WI38 (cell line): ENCODE results near the gene SPIB.

ENCODE experiments used
- H3K4me3 ChIP-seq: 2 replicates; pipeline ENCODE4 v1.5.1; 2011; ENCODE audit warnings: low read depth, mild to moderate bottlenecking, control low read depth, low read length
- TF ChIP-seq, protein P1 (sequence below): IDR thresholded peaks from 2 replicates; pipeline ENCODE4 v1.5.1; 2012; ENCODE audit warnings: low read depth, mild to moderate bottlenecking, control low read depth, low read length

SPIB gene

DNA sequence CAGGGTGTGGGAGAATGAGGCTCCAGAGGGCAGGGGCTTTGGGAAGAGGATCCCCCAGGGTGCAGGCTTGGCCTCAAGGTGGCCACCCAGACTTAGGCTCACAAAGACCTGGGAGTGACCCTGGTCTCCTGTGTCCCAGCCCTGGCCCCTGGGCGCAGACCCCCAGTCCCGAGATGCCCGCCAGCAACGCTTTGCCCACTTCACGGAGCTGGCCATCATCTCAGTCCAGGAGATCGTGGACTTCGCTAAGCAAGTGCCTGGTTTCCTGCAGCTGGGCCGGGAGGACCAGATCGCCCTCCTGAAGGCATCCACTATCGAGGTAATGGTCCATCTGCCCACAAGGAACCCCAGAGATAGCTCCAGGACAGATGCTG lies 39.9 kb upstream of the SPIB start:
- no peak overlapping the region for H3K4me3 ChIP-seq
- TF ChIP-seq, protein P1, sequence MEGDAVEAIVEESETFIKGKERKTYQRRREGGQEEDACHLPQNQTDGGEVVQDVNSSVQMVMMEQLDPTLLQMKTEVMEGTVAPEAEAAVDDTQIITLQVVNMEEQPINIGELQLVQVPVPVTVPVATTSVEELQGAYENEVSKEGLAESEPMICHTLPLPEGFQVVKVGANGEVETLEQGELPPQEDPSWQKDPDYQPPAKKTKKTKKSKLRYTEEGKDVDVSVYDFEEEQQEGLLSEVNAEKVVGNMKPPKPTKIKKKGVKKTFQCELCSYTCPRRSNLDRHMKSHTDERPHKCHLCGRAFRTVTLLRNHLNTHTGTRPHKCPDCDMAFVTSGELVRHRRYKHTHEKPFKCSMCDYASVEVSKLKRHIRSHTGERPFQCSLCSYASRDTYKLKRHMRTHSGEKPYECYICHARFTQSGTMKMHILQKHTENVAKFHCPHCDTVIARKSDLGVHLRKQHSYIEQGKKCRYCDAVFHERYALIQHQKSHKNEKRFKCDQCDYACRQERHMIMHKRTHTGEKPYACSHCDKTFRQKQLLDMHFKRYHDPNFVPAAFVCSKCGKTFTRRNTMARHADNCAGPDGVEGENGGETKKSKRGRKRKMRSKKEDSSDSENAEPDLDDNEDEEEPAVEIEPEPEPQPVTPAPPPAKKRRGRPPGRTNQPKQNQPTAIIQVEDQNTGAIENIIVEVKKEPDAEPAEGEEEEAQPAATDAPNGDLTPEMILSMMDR, result no peak

DNA sequence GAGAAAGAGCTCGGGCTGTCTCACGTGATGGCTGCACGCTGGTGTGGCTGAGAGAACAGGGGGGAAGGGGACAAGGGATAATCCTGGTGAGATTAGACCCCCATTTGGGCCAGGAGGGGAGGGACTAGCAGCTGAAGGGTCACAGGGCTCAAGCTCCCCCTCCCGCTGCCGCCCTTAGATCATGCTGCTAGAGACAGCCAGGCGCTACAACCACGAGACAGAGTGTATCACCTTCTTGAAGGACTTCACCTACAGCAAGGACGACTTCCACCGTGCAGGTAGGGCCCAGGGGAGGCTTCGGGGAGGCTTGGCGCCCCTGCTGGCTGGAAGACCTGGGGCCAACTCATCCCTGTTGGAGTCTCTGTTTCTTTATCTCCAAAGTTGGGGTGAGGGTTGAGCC lies 39.1 kb upstream of the SPIB start:
- TF ChIP-seq, protein P1, result no peak
- no peak overlapping the region for H3K4me3 ChIP-seq

DNA sequence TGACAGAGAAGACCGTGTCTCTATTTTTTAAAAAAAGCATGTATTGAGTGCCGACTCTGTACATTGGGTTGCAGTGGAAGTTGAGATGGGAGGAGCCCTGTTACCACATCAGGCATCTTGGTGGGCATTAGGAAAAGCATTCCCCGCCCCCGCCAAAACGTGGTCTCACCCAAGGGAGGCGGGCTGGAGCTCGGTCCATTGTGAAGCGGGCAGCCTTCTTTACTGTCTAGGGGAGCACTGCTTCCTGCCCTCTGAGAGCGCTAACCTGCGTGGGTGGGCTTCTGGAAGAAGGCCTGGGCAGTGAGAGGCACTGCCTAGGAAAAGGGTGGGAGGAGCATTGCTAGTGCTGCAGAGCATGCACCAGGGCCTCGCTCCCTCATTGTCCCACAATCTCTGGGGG lies 38.6 kb upstream of the SPIB start:
- H3K4me3 ChIP-seq, result no peak overlapping the region
- TF ChIP-seq, protein P1, result no peak

DNA sequence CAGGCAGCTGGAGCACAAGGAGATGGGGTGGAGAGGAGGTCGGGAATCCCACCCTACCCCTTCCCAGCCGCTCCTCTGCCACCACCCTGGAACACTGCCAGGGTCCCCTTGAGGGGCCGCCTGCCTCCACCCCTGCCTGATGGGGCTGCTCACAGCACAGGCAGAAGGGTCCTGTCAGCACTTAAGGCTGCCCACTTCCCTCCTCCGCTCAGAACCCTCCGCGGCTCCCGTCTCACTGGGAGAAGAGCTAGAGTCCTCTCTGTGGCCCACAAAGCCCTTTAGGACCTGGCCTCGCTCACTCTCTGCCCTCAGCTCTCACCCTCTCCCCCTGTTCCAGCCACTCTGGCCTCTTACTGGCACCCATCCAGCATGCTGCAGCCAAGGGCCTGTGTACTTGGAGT lies 38.0 kb upstream of the SPIB start:
- TF ChIP-seq, protein P1, result no peak
- no peak overlapping the region for H3K4me3 ChIP-seq

DNA sequence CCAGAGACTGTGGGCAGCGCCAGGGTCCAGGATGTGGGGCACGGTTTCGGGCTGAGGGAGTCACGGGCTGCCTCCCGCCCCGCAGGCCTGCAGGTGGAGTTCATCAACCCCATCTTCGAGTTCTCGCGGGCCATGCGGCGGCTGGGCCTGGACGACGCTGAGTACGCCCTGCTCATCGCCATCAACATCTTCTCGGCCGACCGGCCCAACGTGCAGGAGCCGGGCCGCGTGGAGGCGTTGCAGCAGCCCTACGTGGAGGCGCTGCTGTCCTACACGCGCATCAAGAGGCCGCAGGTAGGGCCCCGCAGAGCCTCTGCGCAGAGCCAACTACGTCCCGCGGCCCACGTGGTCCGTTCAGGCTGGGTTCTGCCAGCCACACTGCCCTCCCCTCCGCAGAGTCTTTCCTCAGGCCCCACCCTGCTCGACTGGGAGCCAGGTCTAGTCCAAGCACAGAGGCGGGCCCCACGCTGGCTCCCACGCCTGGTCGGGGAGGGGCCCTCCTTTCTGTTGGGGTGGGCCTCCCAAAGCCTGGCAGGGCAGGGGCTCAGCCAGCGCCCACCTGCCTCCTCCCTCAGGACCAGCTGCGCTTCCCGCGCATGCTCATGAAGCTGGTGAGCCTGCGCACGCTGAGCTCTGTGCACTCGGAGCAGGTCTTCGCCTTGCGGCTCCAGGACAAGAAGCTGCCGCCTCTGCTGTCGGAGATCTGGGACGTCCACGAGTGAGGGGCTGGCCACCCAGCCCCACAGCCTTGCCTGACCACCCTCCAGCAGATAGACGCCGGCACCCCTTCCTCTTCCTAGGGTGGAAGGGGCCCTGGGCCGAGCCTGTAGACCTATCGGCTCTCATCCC lies 36.6 kb upstream of the SPIB start:
- TF ChIP-seq, protein P1, result no peak
- no peak overlapping the region for H3K4me3 ChIP-seq

DNA sequence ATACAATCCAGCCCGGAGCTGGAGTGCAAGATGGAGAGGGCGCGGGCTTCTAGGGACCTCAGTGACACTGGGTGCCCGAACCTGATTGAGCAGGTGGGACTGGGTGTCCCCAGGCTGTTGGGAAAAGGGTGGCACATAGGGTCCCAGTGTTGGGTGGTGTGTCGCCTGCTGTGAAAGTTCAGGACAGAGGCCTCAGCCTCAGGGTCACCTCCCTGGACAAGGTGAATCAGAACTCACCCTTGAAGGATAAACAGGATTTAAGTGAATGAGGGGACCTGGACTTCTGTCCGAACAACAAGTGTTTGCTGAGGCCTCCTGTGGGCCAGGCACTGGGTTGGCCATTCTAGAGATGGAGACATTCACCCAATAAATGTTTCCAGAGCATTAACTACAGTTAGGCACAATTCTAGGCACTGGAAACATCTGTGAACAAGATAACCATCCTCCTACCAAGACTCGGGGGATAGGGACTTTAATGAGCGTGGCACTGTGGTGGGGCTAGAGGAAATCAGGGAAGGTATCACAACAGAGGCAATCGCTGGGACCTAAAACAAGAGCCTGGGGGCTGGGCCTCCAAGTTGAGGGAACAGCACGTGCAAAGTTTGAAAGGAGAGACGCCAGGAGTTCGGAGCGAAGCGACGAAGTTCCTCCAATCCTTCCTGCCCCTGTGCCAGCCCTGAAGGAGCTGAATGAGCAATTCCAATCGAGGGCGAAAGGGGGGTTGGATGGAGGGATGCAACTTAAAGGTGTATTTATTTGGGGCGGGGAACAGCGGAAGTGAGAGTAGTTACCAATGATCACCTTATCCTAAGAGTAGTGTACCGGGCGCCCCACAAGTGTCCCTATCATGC lies 35.5 kb upstream of the SPIB start:
- H3K4me3 ChIP-seq, result peak overlapping the region; percentile 65
- TF ChIP-seq, protein P1, result no peak
